Measurements from ENCODE around the gene LILRB5.

LILRB5 gene

GRCh38 chr19:54257116-54257480, at the start of gene LILRB5:
Gene LILRB5 (minus strand): TSS chr19:54257273. CDS start chr19:54257193, 80 bp downstream.
- TF ChIP-seq GATA3 (IDR thresholded peaks at IDR 0.05; ENCODE audit: low read depth, low read length) = no peak
- no peak for TF ChIP-seq GATA2 (IDR thresholded peaks at IDR 0.05; ENCODE audit: low read depth, low read length)

DNA sequence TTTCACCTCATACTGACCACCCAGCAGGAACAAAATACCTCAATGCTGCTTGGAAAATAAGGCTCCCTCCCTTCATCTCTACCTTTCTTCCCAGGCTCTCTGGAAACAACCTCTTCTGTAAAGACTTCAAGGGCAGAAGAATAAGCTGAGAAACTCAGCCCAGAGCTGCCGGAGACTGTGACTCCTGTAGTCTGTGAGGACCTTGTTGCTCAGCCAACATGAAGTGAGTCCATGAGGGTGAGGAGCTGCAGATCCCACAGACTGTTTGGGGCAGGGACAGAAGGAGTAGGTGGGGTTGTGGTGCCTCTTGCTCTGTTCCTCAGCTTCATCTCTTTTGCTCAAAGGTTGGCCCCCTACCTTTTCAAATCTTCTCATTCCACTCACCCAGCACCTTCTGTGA, 48.1 kb upstream of the LILRB5 start:
- no peak for TF ChIP-seq GATA3 (IDR thresholded peaks at IDR 0.05; ENCODE audit: low read depth, low read length)
- TF ChIP-seq GATA2 (IDR thresholded peaks at IDR 0.05; ENCODE audit: low read depth, low read length) = no peak

GRCh38 chr19:54302257-54302656, 45.2 kb upstream of the LILRB5 start:
- TF ChIP-seq GATA3 (IDR thresholded peaks at IDR 0.05; ENCODE audit: low read depth, low read length) (no peak), GATA2 (IDR thresholded peaks at IDR 0.05; ENCODE audit: low read depth, low read length) (no peak)

- TF ChIP-seq GATA3 (IDR thresholded peaks at IDR 0.05; ENCODE audit: low read depth, low read length) = no peak
- TF ChIP-seq GATA2 (IDR thresholded peaks at IDR 0.05; ENCODE audit: low read depth, low read length) = no peak
Measured at GRCh38 chr19:54299515-54299914, 42.4 kb upstream of the LILRB5 start.

GRCh38 chr19:54299126-54299498, 42.0 kb upstream of the LILRB5 start:
- TF ChIP-seq GATA3 (IDR thresholded peaks at IDR 0.05; ENCODE audit: low read depth, low read length) (no peak), GATA2 (IDR thresholded peaks at IDR 0.05; ENCODE audit: low read depth, low read length) (no peak)

DNA sequence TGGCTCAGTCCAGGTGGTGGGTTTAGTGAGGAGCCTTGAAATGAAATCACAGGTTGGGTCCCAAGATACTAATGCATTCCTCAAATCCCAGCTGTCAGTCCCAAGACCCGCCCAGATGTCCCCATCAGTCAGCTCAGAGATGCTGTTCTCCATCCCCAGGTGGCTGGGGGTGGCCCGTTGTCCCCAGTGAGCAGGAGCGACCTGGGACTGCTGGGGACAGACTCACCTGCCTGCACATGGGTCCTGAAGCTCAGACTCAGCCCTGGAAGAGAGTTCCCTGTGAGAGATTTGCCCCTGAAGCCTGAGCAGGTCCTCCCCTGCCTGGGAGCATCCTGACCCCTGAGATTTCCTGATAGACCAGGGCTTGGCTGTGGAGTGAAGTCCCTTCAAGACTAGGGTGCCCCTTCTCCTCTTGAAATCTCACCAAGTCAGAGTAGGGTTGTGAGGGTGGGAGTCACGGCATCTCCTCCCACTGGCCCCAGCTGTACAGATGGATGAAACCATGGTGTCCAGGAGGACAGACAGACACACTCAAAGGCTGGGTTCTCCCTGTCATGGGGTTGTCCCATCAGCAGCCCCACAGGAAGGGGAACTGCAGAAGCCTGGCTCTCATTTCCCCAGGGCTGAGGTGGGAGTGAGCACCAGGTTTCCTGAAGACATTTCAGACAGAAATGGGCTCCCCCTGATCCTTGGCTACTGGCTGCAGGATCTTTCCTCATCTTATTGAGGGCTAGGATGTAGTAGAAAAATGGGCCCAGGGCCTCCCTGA, 41.5 kb upstream of the LILRB5 start:
- no peak for TF ChIP-seq GATA3 (IDR thresholded peaks at IDR 0.05; ENCODE audit: low read depth, low read length)
- no peak for TF ChIP-seq GATA2 (IDR thresholded peaks at IDR 0.05; ENCODE audit: low read depth, low read length)

DNA sequence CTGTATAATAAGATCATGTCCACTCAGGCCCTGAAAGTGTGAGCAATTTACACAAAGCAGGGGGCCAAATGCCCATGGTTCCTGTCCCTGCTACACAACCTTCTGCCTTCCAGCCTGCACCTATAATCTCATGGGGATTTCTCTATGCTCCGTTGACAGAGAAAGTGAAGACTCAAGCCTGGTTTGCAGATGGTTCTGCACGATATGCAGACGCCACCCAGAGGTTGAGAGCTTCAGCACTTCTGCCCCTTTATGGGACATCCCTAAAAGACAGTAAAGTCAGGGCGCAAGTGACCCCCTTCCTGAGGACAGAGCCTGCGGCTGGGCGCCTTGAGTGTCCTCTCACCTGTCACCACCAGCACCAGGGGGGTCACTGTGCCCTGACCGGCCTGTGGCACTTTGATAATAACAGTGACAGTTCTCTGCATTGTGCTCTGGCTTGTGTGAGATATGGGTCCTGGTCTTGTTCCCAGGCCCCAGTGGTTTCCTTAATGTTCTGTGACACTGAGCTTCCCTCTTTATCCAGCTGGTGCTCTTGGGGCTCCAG, 40.8 kb upstream of the LILRB5 start:
- TF ChIP-seq GATA3 (IDR thresholded peaks at IDR 0.05; ENCODE audit: low read depth, low read length) (no peak), GATA2 (IDR thresholded peaks at IDR 0.05; ENCODE audit: low read depth, low read length) (no peak)

- TF ChIP-seq GATA3 (IDR thresholded peaks at IDR 0.05; ENCODE audit: low read depth, low read length) (no peak), GATA2 (IDR thresholded peaks at IDR 0.05; ENCODE audit: low read depth, low read length) (no peak)
Measured at GRCh38 chr19:54294539-54294938, 37.5 kb upstream of the LILRB5 start.

DNA sequence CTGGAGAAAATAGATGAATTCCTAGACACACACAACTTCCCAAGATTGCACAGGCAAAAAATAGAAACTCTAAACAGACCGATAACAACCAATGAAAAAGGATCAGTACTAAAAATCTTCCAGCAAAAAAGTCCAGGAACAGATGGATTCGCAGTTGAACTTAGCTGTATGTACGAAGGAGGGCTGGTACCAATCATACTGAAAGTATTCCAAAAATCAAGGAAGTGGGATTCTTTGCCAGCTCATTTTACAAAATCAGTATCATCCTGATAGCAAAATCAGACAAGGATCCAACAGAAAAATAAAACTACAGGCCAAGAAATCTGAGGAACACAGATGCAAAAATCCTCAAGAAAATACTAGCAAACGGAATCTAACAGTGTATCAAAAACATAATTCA, 30.4 kb upstream of the LILRB5 start:
- TF ChIP-seq GATA2 (IDR thresholded peaks at IDR 0.05; ENCODE audit: low read depth, low read length) (no peak), GATA3 (IDR thresholded peaks at IDR 0.05; ENCODE audit: low read depth, low read length) (no peak)

- TF ChIP-seq GATA2 (IDR thresholded peaks at IDR 0.05; ENCODE audit: low read depth, low read length) = no peak
- TF ChIP-seq GATA3 (IDR thresholded peaks at IDR 0.05; ENCODE audit: low read depth, low read length) = no peak
Measured at GRCh38 chr19:54282686-54283470, 25.8 kb upstream of the LILRB5 start.

DNA sequence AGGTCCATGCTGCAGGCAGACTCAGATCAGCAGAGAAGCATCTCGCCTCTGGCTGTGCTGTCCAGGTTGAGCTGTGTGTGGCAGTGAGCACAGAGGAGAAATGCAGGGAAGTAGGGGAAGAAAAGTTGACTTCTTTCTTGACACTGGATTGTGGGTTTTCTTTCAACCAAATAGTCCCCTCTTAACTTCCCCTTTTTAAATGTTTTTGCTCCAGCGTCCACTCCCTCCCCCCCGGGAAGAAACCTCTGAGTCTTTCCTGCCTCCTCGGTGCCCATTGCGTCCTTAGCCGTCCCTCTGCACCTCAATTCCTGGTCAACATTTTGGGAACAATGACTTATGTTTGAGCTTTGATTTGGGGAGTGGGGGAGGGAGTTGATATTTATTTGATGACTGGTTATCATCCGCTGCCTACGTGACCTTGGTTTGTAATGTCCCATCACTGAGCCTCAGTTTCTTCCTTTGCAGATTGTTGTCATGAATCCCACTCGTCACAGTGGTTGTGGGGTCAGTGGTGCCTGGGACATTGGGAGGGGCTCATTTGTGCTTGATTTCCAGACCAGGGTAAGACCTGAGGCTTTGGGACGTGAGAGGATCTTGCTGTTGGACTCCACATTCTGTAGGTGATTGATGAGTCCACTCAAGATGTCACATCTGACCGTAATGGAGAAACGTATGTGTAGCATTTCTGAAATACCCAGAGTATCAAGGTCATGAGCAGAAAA, 24.1 kb upstream of the LILRB5 start, which contains the start of gene LILRB2:
TSS of gene LILRB2 (minus strand) at position 104 of the 722 bp plus-strand sequence. CDS start 614 bp downstream, outside the sequence.
- TF ChIP-seq GATA2 (IDR thresholded peaks at IDR 0.05; ENCODE audit: low read depth, low read length) = no peak
- no peak for TF ChIP-seq GATA3 (IDR thresholded peaks at IDR 0.05; ENCODE audit: low read depth, low read length)

GRCh38 chr19:54279406-54279962, 22.4 kb upstream of the LILRB5 start:
- no peak for TF ChIP-seq GATA3 (IDR thresholded peaks at IDR 0.05; ENCODE audit: low read depth, low read length)

GRCh38 chr19:54275951-54276350, 18.9 kb upstream of the LILRB5 start:
- no peak for TF ChIP-seq GATA3 (IDR thresholded peaks at IDR 0.05; ENCODE audit: low read depth, low read length)
- no peak for TF ChIP-seq GATA2 (IDR thresholded peaks at IDR 0.05; ENCODE audit: low read depth, low read length)

DNA sequence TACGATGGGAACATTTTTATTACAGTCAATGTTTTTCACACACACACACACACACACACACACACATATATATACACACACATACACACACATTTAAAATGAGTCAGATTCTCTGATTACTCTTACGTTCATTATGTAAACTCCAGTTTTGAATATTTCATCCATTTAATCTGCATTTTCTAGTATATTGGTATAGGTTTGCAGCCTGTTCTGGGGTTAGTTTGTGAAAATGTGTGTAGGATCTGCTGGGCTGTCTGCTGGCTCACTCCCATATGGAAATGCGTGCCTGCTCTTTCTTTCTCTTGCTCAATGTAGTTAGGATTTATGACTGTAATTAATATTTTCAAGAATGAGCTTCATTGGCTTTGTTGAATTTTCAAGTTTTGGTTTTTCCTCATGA, 16.7 kb upstream of the LILRB5 start:
- no peak for TF ChIP-seq GATA3 (IDR thresholded peaks at IDR 0.05; ENCODE audit: low read depth, low read length)
- TF ChIP-seq GATA2 (IDR thresholded peaks at IDR 0.05; ENCODE audit: low read depth, low read length) = no peak

Data from SH-SY5Y (cell line).